GM23248 (cell line): ENCODE results near the gene FAM174B. TPM values are rescaled to one million over a fixed set of nuclear protein-coding genes. Genes with fewer than 3 reads are reported as not detected.

Experiments used
- DNase-seq: peaks from one replicate; pipeline ENCODE4 v3.0.0-alpha.2; 2015
- H2AFZ ChIP-seq: fragments of 200-600 bp; sonication (generic); 2 replicates; pipeline ENCODE4 v1.6.1; 2016; ENCODE audit warnings: antibody characterized with exemption
- H3F3A ChIP-seq: fragments of 200-600 bp; sonication (generic); 2 replicates; pipeline ENCODE4 v1.6.1; 2016; ENCODE audit warnings: mild to moderate bottlenecking, antibody characterized with exemption, mixed run types; ENCODE audit not compliant: insufficient read depth
- H3K27ac ChIP-seq: fragments of 200-600 bp; sonication (generic); 2 replicates; pipeline ENCODE4 v1.5.1; 2016; ENCODE audit warnings: mild to moderate bottlenecking
- H3K27me3 ChIP-seq: fragments of 200-600 bp; sonication (generic); replicated peaks from 2 replicates; pipeline ENCODE4 v1.6.1; 2016; ENCODE audit warnings: mild to moderate bottlenecking; ENCODE audit not compliant: insufficient read depth
- H3K36me3 ChIP-seq: fragments of 200-600 bp; sonication (generic); 2 replicates; pipeline ENCODE4 v1.6.1; 2016; ENCODE audit warnings: low read depth, mild to moderate bottlenecking
- H3K4me1 ChIP-seq: fragments of 200-600 bp; sonication (generic); 2 replicates; pipeline ENCODE4 v1.6.1; 2016; ENCODE audit warnings: mild to moderate bottlenecking; ENCODE audit not compliant: insufficient read depth
- H3K4me2 ChIP-seq: fragments of 200-600 bp; sonication (generic); one replicate; pipeline ENCODE4 v1.6.1; 2016; ENCODE audit warnings: mild to moderate bottlenecking; ENCODE audit not compliant: unreplicated experiment
- H3K4me3 ChIP-seq: fragments of 200-600 bp; sonication (generic); 2 replicates; pipeline ENCODE4 v1.5.1; 2016; ENCODE audit warnings: mild to moderate bottlenecking
- H3K79me2 ChIP-seq: fragments of 200-600 bp; sonication (generic); 2 replicates; pipeline ENCODE4 v1.6.1; 2016; ENCODE audit warnings: mild to moderate bottlenecking; ENCODE audit not compliant: insufficient read depth
- H3K9ac ChIP-seq: fragments of 200-600 bp; sonication (generic); 2 replicates; pipeline ENCODE4 v1.6.1; 2016; ENCODE audit warnings: mild to moderate bottlenecking
- H3K9me2 ChIP-seq: fragments of 200-600 bp; sonication (generic); 2 replicates; pipeline ENCODE4 v1.6.1; 2016; ENCODE audit warnings: mixed run types, mild to moderate bottlenecking, moderate library complexity; ENCODE audit not compliant: insufficient read depth
- H3K9me3 ChIP-seq: fragments of 200-600 bp; sonication (generic); one replicate; pipeline ENCODE4 v1.6.1; 2017; ENCODE audit warnings: low read depth
- H4K20me1 ChIP-seq: fragments of 200-600 bp; sonication (generic); 2 replicates; pipeline ENCODE4 v1.6.0; 2016; ENCODE audit not compliant: insufficient read depth
- EZH2 ChIP-seq: fragments of 200-600 bp; sonication (generic); IDR thresholded peaks from 2 replicates; pipeline ENCODE4 v1.6.1; 2018; ENCODE audit warnings: antibody characterized with exemption, mild to moderate bottlenecking; ENCODE audit not compliant: insufficient read depth, poor library complexity, severe bottlenecking
- EZH2phosphoT487 ChIP-seq: fragments of 200-600 bp; sonication (generic); IDR thresholded peaks from 2 replicates; pipeline ENCODE4 v1.6.1; 2018; ENCODE audit warnings: antibody characterized with exemption, moderate library complexity, mild to moderate bottlenecking, low read depth; ENCODE audit not compliant: insufficient read depth
- WGBS, 2 experiments: methylation state at CpG; one replicate each; pipeline ENCODE4 v1.1.6; 2015 to 2017; ENCODE audit warnings: low lambda C conversion rate in 2 of 2, low coverage in 1 of 2; ENCODE audit errors: missing lambda C conversion rate in 2 of 2; 5-methylcytosine and 5-hydroxymethylcytosine counted together
- in situ Hi-C: fragments of 300-500 bp; cut with MboI; formaldehyde crosslinking; loops from 2 replicates; pipeline ENCODE4 v1.15.0; 2020
- polyA plus RNA-seq: library from polyadenylated mRNA; unstranded; fragments of >200 nt; fragmentation: Nextera tagmentation; extraction: Ambion mirVana; gene quantifications from 2 replicates; pipeline ENCODE4 v1.2.1, GENCODE V29; 2016
- total RNA-seq: library from RNA; depleted of rRNA; stranded (reverse); fragments of >200 nt; shearing (Covaris generic); gene quantifications from 2 replicates; pipeline ENCODE4 v1.2.3, GENCODE V29; 2014

Gene FAM174B
- total and polyA plus RNA-seq, 2 experiments from 2014 or later, result 1.8 to 4.4 TPM

DNA sequence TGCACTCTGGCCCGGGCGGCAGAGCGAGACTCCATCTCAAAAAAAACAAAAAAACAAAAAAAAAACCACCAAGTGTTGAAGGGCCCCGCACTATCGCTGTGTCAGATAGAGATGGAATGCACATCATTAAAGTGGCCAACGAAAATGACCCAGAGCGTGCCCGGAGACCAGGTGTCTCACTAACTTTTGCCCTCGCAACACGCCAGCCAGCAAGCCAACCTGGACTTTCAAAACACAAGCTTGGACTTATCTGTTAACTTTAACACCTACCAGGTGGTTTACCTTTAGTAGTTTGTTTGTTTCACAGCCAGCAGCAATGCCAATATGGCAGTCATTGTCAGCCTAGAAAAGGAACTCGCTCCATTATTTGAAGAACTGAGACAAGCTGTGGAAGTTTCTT lies 28.6 kb downstream of the FAM174B start:
- Histone ChIP-seq H3K79me2 (no peaks in the 10 kb centered on the region), H3K4me1 (peaks cover 8% of the 10 kb centered on the region; the same call in 1 of the 2 replicates), H3F3A (0 out of 2 replicates have a peak, but pooled peaks cover 4% of the 10 kb centered on the region), H3K9me2 (no peaks in the 10 kb centered on the region), H3K27ac (no peak overlapping the region), H3K9me3 (no peaks in the 10 kb centered on the region), H3K36me3 (no peaks in the 10 kb centered on the region), H3K4me3 (no peak overlapping the region), H2AFZ (no peak overlapping the region), H4K20me1 (no peaks in the 10 kb centered on the region), H3K9ac (no peak overlapping the region), H3K4me2 (no peak overlapping the region), H3K27me3 (no peaks in the 10 kb centered on the region)
- 91 to 92% methylated on average over 11 of the region's 11 CpGs for WGBS, 2 experiments
- in situ Hi-C loops, result no loop called here
- TF ChIP-seq EZH2phosphoT487 (no peak), EZH2 (no peak)
- no peak for DNase-seq

DNA sequence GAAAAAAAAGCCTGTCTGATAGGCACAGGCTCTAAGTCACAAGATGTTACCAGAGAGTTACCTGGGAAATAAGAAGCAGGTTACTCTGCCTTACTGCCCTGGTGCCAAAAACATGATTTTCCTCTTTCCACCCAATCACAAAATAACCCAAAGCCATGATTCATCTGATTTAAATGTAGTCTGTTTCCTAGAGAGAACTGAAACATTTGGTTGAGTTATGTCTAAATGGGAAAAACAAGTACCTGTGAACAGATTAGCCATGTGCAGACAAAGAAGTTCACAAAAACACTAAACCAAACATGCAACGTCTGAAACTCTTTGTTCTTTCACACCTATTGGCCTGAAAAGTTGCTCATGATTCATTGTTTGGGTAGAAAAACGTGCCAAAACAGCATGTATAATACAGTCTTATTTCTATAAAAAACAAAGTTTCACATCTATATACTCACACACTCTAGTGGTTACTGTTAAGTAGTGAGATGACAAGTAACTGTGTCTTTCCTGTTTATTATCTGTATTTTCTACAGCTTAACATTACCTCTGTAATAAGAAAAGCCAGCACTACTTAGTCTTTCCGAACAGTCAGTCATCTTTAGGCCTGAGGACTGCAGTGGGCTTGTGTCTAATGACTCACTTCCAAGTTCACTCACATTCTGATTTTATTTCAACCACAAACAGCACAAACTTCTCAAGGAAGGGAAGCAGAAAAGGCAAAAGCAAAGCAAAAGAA lies 30.2 kb downstream of the FAM174B start:
- no peaks in the 10 kb centered on the region for H3K79me2 ChIP-seq
- H3K27me3 ChIP-seq, result no peaks in the 10 kb centered on the region
- WGBS, 2 experiments, result 35 to 36% methylated on average over 3 of the region's 3 CpGs
- no peak overlapping the region for H3K27ac ChIP-seq
- no peaks in the 10 kb centered on the region for H3K9me2 ChIP-seq
- H3K4me1 ChIP-seq, result peaks cover 8% of the 10 kb centered on the region; the same call in 1 of the 2 replicates
- no peak overlapping the region for H3K4me3 ChIP-seq
- H2AFZ ChIP-seq, result no peak overlapping the region
- no peak overlapping the region for H3K4me2 ChIP-seq
- no peaks in the 10 kb centered on the region for H3K36me3 ChIP-seq
- H4K20me1 ChIP-seq, result no peaks in the 10 kb centered on the region
- in situ Hi-C loops, result no loop called here
- no peak for TF ChIP-seq EZH2
- no peak for TF ChIP-seq EZH2phosphoT487
- no peaks in the 10 kb centered on the region for H3K9me3 ChIP-seq
- 0 out of 2 replicates have a peak, but pooled peaks cover 4% of the 10 kb centered on the region for H3F3A ChIP-seq
- H3K9ac ChIP-seq, result no peak overlapping the region
- DNase-seq, result peak; percentile 51

GRCh38 chr15:92624401-92624991 lies 31.1 kb downstream of the FAM174B start:
- Histone ChIP-seq H3F3A (0 out of 2 replicates have a peak, but pooled peaks cover 4% of the 10 kb centered on the region), H3K79me2 (no peaks in the 10 kb centered on the region), H3K9me3 (no peaks in the 10 kb centered on the region), H3K9ac (no peak overlapping the region), H3K4me2 (no peak overlapping the region), H3K9me2 (no peaks in the 10 kb centered on the region), H2AFZ (peak overlapping the region; percentile 51; the same call in 1 of the 2 replicates), H3K36me3 (no peaks in the 10 kb centered on the region), H3K27me3 (no peaks in the 10 kb centered on the region), H3K4me3 (no peak overlapping the region), H3K4me1 (peaks cover 13% of the 10 kb centered on the region; the same call in 1 of the 2 replicates), H4K20me1 (no peaks in the 10 kb centered on the region), H3K27ac (no peak overlapping the region)
- no peak for TF ChIP-seq EZH2phosphoT487
- TF ChIP-seq EZH2, result no peak
- peak; percentile 50 for DNase-seq
- in situ Hi-C loops, result no loop called here
- WGBS, 2 experiments, result 19% methylated on average over 14 to 15 of the region's 15 CpGs

- in situ Hi-C loops, result no loop called here
- Histone ChIP-seq H3K79me2 (no peaks in the 10 kb centered on the region), H3K4me2 (no peak overlapping the region), H3K9ac (no peak overlapping the region), H3K36me3 (no peaks in the 10 kb centered on the region), H2AFZ (no peak overlapping the region), H3K9me3 (no peaks in the 10 kb centered on the region), H3K27me3 (no peaks in the 10 kb centered on the region), H3K4me1 (peaks cover 13% of the 10 kb centered on the region; the same call in 1 of the 2 replicates), H3F3A (0 out of 2 replicates have a peak, but pooled peaks cover 4% of the 10 kb centered on the region), H3K27ac (no peak overlapping the region), H4K20me1 (no peaks in the 10 kb centered on the region), H3K9me2 (no peaks in the 10 kb centered on the region), H3K4me3 (no peak overlapping the region)
- 88 to 94% methylated on average over 14 of the region's 14 CpGs for WGBS, 2 experiments
- no peak for DNase-seq
- TF ChIP-seq EZH2phosphoT487, result no peak
- no peak for TF ChIP-seq EZH2
Measured at GRCh38 chr15:92623435-92623834, 32.1 kb downstream of the FAM174B start.
